GM21381 (cell line): ENCODE results near the gene MAPK7.
"Not testable (repeated sequence)": the region's sequence is repeated elsewhere in the genome, so short reads cannot be mapped to it uniquely, and the experiment has no call there.

Experiments
- ATAC-seq: cut with Tn5 transposase; IDR thresholded peaks from one replicate; pipeline ENCODE4 v1.9.1; 2021; ENCODE audit warnings: mild to moderate bottlenecking, moderate library complexity; ENCODE audit not compliant: unreplicated experiment

The MAPK7 gene

DNA sequence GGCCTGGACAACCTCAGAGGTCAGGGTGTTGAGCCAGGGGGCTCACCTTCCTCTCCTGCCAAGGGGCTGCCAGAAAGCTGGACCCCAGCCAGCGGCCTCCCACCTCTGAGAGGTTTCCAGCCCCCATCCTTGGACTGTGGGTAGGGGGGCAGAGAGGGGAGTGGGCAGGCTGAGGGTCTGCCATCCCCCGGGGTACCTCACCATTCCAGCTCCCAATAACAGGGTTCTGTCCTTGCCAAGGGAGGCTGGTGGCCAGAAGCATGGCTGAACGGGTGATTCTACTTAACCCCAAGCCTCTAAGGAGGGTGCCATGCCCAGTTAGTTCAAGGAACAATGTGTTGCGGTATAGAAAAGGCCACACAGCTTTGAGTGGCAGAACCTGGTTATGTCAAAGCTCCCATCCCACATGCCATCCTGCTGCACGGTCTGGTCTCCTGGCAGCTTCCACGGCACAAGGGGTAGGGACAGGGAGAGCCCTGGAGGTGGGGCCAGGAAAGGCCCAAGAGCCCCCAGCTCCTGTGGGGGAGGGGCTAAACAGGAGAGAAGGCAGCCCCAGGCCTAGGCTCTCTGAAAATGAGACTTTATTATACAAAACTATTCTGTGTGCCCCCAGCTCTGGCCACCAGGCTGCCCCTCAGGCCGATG lies 35.6 kb upstream of the MAPK7 start:
- ATAC-seq = no peak

DNA sequence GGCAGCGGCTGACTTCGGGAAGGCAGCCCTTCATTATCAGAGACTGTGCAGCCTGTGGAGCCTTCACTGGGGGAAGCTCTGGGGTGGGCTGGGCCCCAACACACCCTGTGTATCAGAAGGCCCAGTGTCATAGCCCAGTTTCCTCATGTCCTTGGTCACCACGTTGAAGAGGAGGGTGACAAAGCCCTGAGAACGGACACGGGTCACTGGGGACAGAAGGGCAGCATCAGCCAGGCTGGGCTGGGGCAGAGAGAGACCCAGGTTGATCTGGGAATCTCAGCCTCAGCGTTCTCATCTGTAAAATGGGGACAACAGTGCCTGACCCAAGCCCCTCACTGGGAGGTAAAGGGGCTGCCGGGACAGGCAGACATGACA lies 35.1 kb upstream of the MAPK7 start:
- no peak for ATAC-seq

DNA sequence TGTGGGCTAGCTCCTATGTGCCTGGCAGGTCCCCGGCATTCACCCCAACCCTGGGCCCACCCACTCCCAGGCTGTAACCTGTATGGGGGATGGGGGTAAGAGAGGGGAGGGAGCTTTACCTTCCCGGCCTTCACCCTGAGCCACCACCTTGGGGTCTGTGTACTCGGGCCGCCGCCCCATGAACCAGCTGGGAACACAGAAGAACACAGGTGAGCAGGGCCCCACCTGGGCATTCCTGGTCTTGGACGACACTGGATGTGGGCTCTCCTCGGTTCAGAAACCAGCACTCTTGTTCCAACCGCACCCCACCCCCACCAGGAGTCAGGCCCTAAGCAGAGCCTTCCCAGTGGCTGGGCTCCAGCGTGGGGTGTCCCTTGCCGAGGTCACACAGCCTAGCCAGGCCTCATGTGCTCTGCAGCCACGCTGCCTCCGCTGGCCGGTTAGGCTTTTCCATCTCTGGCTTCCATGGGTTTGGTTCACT lies 34.6 kb upstream of the MAPK7 start:
- ATAC-seq = no peak

DNA sequence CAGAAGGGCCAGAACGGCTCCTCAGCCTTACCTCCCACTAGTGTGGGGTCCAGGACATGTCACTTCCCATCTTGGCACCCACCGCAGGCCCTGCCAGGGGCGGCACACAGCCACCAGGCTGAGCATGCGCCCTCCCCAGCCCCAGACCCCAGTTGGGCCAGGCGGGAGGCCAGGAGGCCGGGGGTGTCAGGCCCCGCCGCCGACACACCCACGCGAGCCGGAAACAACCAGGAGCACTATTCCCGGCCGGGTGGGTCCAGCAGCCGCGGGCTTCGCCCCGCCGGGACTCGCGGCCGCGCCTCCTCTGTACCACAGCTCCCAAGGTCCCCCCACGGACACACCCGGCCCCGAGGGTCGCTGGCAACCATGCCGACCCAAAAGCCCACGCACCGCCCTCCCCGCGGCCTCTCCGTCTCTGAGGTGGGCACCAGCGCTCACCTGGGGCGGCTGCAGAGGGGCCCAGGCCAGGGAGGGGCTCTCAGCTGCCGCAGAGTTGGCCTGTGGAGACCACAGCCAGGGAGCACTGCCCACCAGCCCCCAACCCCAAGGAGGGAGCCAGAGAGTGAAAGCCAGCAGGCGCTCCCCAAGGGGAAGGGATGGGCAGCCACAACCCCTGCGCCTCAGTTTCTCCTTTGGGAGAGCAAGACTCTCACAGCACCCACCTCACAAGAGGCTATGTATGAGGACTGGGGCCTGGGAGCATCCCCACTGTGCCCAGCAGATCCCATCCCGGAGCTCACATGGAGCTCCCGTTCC lies 33.8 kb upstream of the MAPK7 start:
- no peak for ATAC-seq

DNA sequence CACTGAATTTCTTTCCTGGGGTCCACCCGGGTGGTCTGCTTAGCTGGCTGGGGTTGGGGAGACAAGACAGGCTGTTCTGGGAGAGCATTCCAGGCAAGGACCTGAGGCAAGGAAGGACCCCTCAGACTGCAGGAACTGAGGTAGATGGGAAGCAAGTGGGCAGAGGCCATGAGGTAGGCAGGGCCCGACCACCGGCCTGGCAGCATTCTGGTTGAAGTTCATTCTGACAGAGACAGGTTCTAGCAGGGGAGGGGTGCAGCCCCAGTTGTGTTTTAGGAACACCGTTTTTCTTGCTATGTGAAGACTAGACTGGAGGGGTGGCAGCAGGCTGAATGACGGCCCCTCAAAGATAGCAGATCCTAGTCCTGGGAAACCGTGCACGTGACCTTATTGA lies 33.2 kb upstream of the MAPK7 start:
- no peak for ATAC-seq

DNA sequence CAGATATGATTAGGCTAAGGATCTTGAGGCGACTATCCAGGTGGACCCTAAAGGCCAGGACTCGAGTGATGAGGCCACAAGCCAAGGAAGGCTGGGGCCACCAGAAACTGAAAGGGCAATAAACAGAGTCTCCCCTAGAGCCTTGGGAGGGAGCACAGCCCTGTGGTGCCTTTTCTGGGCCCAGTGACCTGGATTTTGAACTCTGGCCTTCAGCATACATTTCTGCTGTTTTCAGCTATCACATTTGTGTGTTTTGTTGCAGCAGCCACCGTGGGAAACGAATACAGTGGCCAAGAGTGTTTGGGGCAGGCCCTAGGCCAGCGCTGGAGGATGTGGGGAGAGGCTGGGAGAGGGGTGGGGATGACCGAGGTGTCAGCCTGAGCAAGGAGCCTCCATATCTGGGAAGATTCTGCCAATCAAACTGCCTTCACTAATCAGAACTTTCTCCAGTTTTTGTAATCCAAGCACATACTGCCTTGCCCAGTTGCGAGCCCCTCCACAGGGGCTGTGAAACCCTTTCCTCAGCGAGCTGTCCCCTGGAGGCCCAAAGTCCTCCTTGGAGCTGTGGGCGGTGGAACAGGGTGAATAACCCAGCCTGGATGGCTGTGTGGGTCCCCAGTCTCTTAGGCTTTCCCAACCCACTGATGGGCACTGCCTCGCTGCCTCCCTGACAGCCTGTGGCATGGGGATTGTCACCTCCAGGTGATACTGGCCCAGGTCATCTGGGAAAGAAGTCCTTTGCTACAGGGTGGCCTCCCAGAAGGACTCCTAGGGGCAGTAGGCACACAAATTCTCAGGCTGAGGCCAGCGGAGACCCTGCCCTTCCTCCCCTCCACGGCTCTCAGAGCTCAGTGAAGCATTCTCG lies 32.6 kb upstream of the MAPK7 start:
- ATAC-seq = no peak

DNA sequence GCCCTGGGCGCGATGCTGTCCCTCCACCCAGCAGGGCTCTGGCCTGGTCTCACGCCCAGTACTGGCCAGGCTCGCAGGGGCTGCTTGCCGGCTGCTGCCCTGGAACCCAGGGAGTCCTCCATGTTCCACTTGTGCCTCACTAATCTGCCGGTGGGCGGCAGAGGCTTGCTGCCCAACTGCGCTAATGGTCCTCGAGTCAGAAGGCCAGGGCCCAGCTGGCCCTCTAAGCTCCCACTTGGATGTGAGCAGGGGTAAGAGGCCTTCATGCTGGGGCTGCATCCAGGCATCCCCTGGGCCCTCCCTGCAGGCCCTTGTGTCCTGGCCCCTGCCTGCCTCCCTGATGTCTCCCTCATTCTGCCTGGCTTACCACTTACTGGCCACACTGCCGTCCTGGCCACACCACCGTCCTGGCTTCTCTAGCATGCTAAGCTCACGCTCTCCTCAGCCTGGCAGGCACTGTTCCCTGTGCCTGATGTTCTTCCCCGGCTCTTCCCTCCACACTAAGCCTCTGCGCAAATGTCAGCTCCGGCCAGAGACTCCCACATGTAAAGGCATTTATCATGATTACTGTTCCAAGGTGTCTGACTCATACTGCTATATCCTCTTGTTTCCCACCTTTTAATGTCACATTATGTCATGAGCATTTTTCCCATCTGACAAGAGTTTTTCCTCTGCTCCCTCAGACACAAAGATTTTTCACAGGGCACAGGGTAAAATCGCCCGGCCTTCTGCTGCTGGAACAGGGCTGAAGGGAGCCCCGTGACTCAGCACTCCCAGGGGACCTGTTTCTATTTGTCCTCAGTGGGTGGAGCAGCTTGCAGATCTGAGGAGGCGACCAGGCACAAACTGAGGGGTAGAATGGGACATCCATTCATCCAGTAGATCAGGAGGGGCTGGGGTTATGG lies 31.7 kb upstream of the MAPK7 start:
- no peak for ATAC-seq

DNA sequence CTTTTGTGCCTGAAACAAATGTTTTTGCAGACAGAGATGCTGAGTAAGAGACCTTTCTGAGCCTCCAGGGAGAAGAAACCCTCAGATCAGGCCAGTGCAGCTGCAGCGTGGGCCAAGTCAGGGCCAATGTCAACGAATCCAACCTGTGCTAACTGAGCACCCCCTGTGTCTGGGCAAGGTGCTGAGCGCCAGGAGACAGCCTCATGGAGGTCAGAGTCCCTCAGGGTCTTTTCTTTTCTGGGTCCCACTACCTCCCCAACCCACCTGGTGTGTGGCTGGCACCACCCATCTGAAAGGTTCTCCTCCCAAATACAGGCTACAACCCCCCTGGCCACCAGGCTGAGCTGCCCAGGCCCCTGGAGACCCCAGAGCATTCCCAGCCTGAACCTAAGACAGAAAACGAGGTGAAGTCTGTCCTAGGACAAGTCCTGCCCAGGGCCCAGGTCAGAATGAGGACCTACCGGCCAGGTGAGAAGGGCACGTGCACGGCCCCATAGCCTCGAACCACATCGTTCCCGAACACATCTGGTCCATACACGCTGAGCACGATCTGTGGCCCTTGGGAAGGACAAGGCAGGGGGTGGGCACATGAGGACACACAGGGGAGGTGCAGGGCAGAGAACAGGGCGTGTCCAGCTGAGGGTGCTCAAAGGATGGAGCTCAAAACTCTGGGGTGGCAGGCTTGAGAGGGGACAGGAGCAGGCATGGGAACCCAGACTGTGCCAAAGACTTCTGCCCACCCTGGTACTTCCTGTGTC lies 30.8 kb upstream of the MAPK7 start:
- no peak for ATAC-seq

DNA sequence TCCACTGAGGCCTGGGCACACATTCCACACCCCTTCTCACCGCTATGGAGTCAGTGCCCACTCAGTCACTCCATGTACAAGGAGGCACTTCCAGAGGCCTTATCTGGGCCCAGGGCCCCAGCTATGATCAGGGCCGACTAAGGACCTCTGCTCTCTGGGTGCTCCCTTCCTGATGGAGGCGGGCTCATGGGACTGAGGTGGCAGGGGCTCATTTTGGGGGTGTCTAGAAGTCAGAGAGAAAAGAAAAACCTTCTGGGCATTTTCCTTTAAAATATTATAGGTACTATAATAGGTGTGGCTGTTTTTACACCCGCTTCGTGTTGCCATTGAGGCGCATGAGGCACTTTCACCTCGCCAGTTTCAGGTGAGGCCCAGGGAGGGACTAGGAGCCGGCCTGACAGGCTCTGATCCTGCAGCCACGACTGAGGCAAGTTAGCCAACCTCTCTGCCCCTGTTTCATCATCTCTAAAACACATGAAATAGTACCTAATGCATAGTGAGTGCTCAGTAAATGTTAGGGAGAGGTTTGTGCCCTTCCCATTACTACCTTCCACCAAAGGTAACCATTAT lies 30.1 kb upstream of the MAPK7 start:
- ATAC-seq = no peak

DNA sequence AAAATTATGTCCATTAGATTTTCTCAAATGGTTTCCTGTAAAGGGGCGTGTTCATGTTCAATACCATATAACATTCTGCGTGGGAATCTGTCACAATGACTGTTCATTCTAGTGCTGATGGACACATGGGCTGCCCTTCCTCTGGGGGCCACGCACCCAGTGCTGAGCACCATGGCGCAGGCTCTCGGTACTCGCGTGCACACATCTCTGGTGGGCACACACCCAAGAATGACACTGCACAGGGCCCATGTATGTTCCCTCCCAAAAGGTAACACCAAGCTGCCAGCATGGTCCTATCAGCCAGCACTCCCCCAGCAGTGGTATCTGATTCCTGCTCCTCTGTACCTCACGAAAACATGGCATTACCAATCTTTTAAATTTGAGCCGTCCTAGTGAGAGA lies 29.5 kb upstream of the MAPK7 start:
- ATAC-seq = no peak

DNA sequence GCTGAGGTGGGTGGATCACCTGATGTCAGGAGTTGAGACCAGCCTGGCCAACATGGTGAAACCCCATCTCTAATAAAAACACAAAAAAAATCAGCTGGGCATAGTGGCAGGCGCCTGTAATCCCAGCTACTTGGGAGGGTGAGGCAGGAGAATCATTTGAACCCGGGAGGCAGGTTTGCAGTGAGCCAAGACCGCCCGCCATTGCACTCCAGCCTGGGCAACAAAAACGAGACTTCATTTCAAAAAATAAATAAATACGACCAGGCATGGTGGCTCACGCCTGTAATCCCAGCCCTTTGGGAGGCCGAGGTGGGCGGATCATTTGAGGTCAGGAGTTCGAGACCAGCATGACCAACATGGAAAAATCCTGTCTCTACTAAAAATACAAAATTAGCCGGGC lies 24.9 kb upstream of the MAPK7 start:
- not testable (repeated sequence) for ATAC-seq

DNA sequence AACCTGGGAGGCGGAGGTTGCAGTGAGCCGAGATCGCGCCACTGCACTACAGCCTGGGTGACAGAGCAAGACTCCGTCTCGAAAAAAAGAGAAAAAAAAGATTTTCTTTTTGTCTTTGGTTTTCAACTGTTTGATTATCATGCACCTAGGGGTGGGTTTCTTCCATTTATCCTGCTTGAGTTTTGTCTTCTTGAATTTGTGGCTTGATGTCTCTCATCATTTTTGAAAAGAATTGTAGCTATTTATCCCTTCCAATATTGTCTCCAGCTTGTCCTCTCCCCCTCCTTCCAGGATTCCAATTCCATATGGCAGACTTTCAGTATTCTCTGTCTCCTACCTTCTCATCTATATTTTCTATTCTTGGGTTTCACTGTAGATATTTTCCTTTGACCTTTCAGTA lies 23.6 kb upstream of the MAPK7 start:
- no peak for ATAC-seq

DNA sequence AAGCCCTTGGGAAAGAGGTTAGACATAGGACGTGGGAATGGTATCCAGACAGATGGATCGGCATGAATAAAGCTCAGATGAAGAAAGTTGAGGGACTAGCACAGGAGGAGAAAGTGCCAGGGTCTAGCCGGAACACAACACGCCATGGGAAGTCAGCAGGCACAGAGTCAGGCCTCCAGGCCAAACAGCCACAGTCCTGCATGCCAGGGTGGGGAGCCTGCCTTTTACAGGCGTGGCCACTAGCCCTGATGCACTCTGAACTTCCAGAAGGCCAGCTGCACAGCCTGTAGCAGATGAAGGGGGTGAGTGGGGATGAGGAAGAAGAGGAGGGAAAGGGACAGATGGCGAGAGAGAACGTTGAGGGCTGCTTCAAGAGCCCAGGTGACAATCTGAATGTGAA lies 20.9 kb upstream of the MAPK7 start:
- no peak for ATAC-seq

DNA sequence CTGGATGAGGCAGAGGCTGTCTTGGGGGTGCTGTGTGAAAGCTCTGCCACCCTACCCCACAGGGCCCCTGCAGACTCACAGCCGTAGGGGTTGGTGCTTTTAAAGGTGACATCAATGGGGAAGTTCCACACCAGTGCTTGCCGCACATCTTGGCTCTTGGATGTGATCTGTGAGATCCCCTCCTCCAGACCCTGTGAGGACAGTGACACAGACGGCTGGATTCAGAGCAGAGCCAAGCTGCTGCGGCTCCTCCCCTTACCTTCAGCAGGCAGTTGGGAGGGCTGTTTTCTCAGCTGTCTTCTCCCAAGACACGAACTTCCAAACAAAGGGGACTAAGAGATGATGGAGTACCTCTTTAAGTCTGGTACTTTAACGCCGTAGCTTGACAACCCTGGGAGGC lies 20.5 kb upstream of the MAPK7 start:
- no peak for ATAC-seq

DNA sequence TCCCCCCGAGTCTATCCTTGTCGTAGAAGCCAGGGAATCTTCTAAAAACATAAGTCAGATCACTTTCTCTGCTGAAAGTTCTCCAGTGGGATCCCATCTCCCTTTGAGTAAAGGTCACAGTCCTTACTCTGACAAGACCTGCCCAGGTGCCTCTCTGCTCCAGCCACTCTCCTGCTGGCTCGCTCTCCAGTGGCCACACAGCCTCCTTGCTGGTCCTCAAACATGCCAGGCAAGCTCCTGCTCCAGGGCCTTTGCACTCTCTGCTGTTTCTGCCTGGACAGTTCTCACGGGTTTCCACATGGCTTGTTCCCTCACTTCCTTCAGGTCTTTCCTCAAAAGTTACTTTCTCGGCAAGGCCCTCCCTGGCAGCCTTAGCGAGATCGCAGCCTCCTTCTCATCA lies 19.1 kb upstream of the MAPK7 start:
- no peak for ATAC-seq

DNA sequence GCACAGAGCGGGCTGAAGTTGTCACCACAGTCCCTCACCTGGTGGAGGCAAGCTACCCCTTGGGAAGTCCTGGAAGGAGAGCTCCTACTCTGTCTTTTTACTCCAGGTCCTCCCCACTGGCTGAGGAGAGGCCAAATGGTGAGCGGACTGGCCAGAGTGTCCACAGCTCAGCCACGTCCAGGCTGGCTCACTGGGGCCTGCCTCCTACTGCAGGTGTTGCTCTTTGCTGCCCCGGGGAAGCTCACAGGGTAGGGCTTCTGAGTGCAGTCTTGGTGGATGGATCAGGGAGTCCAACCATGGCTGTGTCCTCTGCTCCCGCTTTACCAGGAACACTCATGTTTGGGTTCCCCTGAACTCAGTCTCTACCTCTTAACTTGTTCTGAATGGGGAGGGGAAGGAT lies 18.4 kb upstream of the MAPK7 start:
- no peak for ATAC-seq

DNA sequence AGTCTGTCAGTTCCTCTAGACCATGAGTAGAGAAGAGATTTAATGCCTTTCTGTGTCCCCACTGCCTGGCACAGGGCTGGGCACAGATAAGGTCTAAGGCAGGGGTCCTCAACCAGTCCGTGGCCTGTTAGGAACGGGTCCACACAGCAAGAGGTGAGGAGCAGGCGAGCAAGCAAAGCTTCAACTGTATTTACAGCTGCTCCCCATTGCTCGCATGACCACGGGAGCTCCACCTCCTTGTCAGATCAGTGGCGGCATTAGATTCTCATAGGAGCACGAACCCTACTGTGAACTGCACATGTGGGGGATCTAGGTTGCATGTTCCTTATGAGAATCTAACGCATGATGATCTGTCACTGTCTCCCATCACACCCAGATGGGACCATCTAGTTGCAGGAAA lies 17.5 kb upstream of the MAPK7 start:
- no peak for ATAC-seq

DNA sequence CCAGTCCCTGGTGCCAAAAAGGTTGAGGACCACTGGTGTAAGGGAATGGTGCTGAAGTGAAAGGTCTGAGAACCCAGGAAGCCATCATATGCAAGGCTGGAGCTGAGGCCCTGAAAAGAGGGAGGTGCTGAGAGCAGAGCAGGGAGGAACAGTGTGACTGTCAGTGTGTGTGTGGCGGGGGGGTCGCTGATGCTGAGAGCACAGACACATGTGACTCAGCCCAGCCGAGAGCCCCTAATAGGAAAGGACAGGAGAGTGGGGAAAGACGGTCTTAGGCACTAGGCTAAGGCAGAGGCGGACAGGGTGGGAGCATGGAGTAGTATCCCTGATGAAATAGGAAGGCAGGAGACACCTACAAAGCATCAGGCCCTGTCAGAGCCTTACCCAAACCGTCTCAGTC lies 17.0 kb upstream of the MAPK7 start:
- ATAC-seq = no peak

DNA sequence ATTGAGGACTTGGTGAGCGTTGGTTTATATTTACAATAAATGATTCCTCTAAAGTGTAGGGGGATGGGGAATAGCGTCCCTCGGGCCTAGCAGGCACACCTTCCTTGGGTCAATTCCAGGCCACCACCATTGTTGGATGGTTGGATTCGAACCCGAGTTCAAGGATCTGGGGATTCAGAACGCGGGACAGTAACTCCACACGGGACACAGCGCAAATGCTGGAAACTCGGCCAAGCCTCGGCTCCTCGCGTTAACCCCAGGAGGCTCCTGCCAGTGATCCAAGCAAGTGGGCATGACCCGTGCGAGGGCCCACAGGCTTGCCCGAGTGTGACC lies 16.4 kb upstream of the MAPK7 start:
- no peak for ATAC-seq
